Measurements from ENCODE around the gene OR5M8. TPM values are rescaled to one million over a fixed set of nuclear protein-coding genes. Genes with fewer than 3 reads are reported as not detected.

Gene OR5M8
- total RNA-seq, 2 experiments from 2014 or later: not detected

GRCh38 chr11:56453521-56453920 is 37.6 kb downstream of the OR5M8 start:
- H3K27ac Mint-ChIP-seq: no peak overlapping the region
- no peaks in the 10 kb centered on the region for H3K36me3 Mint-ChIP-seq (ENCODE audit: low read depth)
- H3K9me3 Mint-ChIP-seq: peaks cover 19% of the 10 kb centered on the region
- no peaks in the 10 kb centered on the region for H3K27me3 Mint-ChIP-seq
- Histone ChIP-seq H3K36me3 (ENCODE audit: insufficient read depth, low read length) (no peaks in the 10 kb centered on the region), H3K27ac (ENCODE audit: low read depth in 1 of 2, low read length in 2 of 2) (no peak overlapping the region), H3K4me3 (ENCODE audit: low read length) (no peak overlapping the region), H3K4me1 (ENCODE audit: insufficient read depth, low read length) (no peaks in the 10 kb centered on the region), H3K9me3 (ENCODE audit: control insufficient read depth in 1 of 2, insufficient read depth in 1 of 2, low read length in 2 of 2) (no peaks in the 10 kb centered on the region), H3K27me3 (ENCODE audit: control insufficient read depth in 1 of 2, insufficient read depth in 2 of 2, low read length in 2 of 2) (no peaks in the 10 kb centered on the region)
- DNase-seq (no peak), ATAC-seq (ENCODE audit: poor library complexity) (no peak)
- ChIA-PET POLR2A (no interaction called here), CTCF (no interaction called here)
- no peak overlapping the region for H3K4me3 Mint-ChIP-seq
- no peak for TF ChIP-seq CTCF (IDR thresholded peaks at IDR 0.05)
- intact Hi-C loops (cut with DNase I, micrococcal nuclease): no loop called here
- H3K4me1 Mint-ChIP-seq (ENCODE audit: low read depth): no peaks in the 10 kb centered on the region

Other genes with a start within 250 kb of the OR5M8 start
- gene OR5T3, start 239.1 kb downstream of the OR5M8 start, total RNA-seq: not detected
- gene OR5T1, start 217.2 kb downstream of the OR5M8 start, total RNA-seq: not detected
- gene OR8H1, start 199.1 kb downstream of the OR5M8 start, total RNA-seq: not detected
- gene OR8K3, start 176.2 kb downstream of the OR5M8 start, total RNA-seq: not detected
- not detected for gene OR8K1, start 145.3 kb downstream of the OR5M8 start, total RNA-seq
- not detected for gene OR8J1, start 137.1 kb downstream of the OR5M8 start, total RNA-seq
- not detected for gene OR8U1, start 115.7 kb downstream of the OR5M8 start, total RNA-seq
- gene OR5AL1, start 78.7 kb downstream of the OR5M8 start, total RNA-seq: not detected
- gene OR5M3, start 18.0 kb downstream of the OR5M8 start, total RNA-seq: not detected
- not detected for gene OR5M11, start 51.9 kb upstream of the OR5M8 start, total RNA-seq
- gene OR5M10, start 86.4 kb upstream of the OR5M8 start, total RNA-seq: not detected
- gene OR5M1, start 123.5 kb upstream of the OR5M8 start, total RNA-seq: not detected
- not detected for gene OR5AP2, start 151.1 kb upstream of the OR5M8 start, total RNA-seq
- not detected for gene OR5AR1, start 172.3 kb upstream of the OR5M8 start, total RNA-seq
- not detected for gene OR9G1, start 207.7 kb upstream of the OR5M8 start, total RNA-seq

Measured in CD4-positive, alpha-beta T cell (primary cell).